Uterus (tissue), 4 donors: Measurements from ENCODE around the gene SMIM8. TPM values are rescaled to one million over a fixed set of nuclear protein-coding genes. Genes with fewer than 3 reads are reported as not detected.

Experiments
- DNase-seq, 2 donors: peaks; one replicate each; pipeline ENCODE4 v3.0.0-alpha.2; 2019 to 2020
- H3K27ac ChIP-seq, 2 donors: fragments of 200-600 bp; sonication (generic); 1 replicate in 1 of 2; 2 replicates in 1 of 2; pipeline ENCODE4 v1.5.1; 2016 to 2018
- H3K27me3 ChIP-seq, 2 donors: fragments of 200-600 bp; sonication (generic); one replicate each; pipeline ENCODE4 v1.5.1; 2018 to 2019; ENCODE audit warnings: control low read depth in 1 of 2
- H3K36me3 ChIP-seq, 2 donors: fragments of 200-600 bp; sonication (generic); one replicate each; pipeline ENCODE4 v1.5.1; 2019; ENCODE audit warnings: control low read depth in 1 of 2
- H3K4me1 ChIP-seq, 2 donors: fragments of 200-600 bp; sonication (generic); one replicate each; pipeline ENCODE4 v1.5.1; 2018 to 2019; ENCODE audit warnings: control low read depth in 1 of 2
- H3K4me3 ChIP-seq, 2 donors: fragments of 200-600 bp; sonication (generic); 1 replicate in 1 of 2; 2 replicates in 1 of 2; pipeline ENCODE4 v1.5.1; 2018 to 2019; ENCODE audit warnings: mild to moderate bottlenecking in 1 of 2
- H3K9me3 ChIP-seq, 2 donors: fragments of 200-600 bp; sonication (generic); one replicate each; pipeline ENCODE4 v1.5.1; 2019; ENCODE audit warnings: control low read depth in 1 of 2
- POLR2A ChIP-seq, 2 donors: fragments of 450-650 bp; IDR thresholded peaks; one replicate each; pipeline ENCODE4 v1.6.1; 2016; ENCODE audit warnings: antibody characterized with exemption in 2 of 2, mild to moderate bottlenecking in 1 of 2, moderate library complexity in 1 of 2
- intact Hi-C: fragments of 100-400 bp; cut with DNase I; formaldehyde crosslinking; loops from one replicate; pipeline ENCODE4 v1.15.1; 2023; ENCODE audit warnings: low total_unique reads
- total RNA-seq, 4 donors: library from RNA; depleted of rRNA in 3 of 4; stranded (reverse); fragments of >200 nt in 3 of 4; gene quantifications; one replicate each; pipeline versions ENCODE4 v1.1.0 to v1.2.4, GENCODE V29; 2014 to 2023
- TF ChIP-seq, protein P1 (sequence below), 4 experiments: fragments of 200-600 bp in 2 of 4; fragments of 450-650 bp in 2 of 4; sonication (generic) in 2 of 4; IDR thresholded peaks; one replicate each; pipeline ENCODE4 v1.5.1; 2016 to 2019; ENCODE audit warnings: antibody characterized with exemption in 4 of 4, mild to moderate bottlenecking in 2 of 4, moderate library complexity in 1 of 4
- donor health status: DM: yes; HTN: yes; CAD: no.

Gene SMIM8
- total RNA-seq, 4 donors from 2014 or later: 3.6 to 37.3 (median 15.8) TPM

DNA sequence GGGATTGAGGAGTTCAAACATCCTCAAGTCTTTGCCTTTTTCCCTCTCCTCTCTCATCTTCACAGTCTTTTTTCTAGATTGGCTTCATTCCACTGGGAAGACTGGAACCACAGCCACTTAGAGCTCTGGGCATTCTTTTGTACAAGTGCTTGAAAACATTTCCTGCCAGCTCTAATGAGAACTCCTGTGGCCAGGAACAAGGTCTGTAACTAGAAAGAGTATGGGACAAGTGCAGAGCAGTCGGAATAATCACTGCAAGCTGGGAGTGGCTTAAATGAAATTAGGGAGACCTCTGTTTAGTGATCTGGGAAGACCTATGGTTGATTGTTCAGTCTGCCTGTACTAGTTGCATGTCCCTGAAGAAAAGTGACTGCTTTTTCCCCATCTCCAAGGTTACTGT, 41.0 kb upstream of the SMIM8 start:
- no peak overlapping the region for H3K4me3 ChIP-seq
- H3K4me1 ChIP-seq: no peaks in the 10 kb centered on the region
- intact Hi-C loops: no loop called here
- no peaks in the 10 kb centered on the region for H3K36me3 ChIP-seq
- DNase-seq: no peak
- no peaks in the 10 kb centered on the region for H3K9me3 ChIP-seq
- no peaks in the 10 kb centered on the region for H3K27me3 ChIP-seq
- no peak for TF ChIP-seq POLR2A (IDR thresholded peaks at IDR 0.05)
- TF ChIP-seq, protein P1, sequence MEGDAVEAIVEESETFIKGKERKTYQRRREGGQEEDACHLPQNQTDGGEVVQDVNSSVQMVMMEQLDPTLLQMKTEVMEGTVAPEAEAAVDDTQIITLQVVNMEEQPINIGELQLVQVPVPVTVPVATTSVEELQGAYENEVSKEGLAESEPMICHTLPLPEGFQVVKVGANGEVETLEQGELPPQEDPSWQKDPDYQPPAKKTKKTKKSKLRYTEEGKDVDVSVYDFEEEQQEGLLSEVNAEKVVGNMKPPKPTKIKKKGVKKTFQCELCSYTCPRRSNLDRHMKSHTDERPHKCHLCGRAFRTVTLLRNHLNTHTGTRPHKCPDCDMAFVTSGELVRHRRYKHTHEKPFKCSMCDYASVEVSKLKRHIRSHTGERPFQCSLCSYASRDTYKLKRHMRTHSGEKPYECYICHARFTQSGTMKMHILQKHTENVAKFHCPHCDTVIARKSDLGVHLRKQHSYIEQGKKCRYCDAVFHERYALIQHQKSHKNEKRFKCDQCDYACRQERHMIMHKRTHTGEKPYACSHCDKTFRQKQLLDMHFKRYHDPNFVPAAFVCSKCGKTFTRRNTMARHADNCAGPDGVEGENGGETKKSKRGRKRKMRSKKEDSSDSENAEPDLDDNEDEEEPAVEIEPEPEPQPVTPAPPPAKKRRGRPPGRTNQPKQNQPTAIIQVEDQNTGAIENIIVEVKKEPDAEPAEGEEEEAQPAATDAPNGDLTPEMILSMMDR (IDR thresholded peaks at IDR 0.05): no peak
- no peak overlapping the region for H3K27ac ChIP-seq

DNA sequence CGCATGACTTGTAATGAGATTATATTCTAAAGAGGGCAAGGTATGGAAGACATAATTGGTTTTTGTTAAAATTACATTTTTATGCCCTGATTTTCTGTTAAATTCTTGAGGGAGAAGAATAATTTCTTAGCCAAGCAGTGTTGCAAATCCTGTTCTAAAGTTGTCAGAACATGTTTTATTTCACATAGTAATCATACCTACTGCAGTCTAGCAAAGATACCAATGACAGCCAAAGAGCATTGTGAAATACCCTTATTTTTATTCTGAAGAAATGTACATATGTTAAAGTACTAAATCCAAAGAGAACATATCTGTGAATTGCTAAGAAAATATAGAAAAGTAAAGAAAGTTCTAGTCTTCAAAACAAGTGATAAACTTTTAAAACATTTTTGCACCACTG, 39.6 kb upstream of the SMIM8 start:
- no peak overlapping the region for H3K27ac ChIP-seq
- no peaks in the 10 kb centered on the region for H3K9me3 ChIP-seq
- intact Hi-C loops: no loop called here
- H3K36me3 ChIP-seq: no peaks in the 10 kb centered on the region
- no peak overlapping the region for H3K4me3 ChIP-seq
- H3K4me1 ChIP-seq: no peaks in the 10 kb centered on the region
- DNase-seq: no peak
- TF ChIP-seq, protein P1 (IDR thresholded peaks at IDR 0.05): no peak
- no peak for TF ChIP-seq POLR2A (IDR thresholded peaks at IDR 0.05)
- no peaks in the 10 kb centered on the region for H3K27me3 ChIP-seq

DNA sequence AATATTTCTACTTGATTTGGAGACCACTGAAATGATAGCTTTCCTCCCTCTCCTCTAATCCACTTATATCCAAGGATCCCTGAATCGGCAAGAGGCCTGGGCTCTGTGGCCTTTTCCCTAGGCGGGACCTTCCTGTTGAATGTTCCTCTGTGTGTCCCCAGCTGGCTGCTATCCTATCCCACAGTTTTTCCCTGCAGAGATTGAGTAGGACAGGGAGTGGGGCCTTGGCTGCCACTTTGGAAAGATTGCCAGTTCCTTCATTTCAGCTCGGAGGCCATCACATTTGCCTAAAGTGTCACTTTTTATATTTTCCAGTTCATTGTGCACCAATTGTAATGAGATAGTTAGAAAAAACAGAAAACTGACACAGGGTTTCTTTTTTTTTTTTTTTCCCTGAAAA, 38.9 kb upstream of the SMIM8 start:
- intact Hi-C loops: no loop called here
- Histone ChIP-seq H3K9me3 (no peaks in the 10 kb centered on the region), H3K27me3 (no peaks in the 10 kb centered on the region), H3K4me1 (no peaks in the 10 kb centered on the region), H3K36me3 (no peaks in the 10 kb centered on the region), H3K4me3 (no peak overlapping the region), H3K27ac (no peak overlapping the region)
- TF ChIP-seq, protein P1 (IDR thresholded peaks at IDR 0.05): no peak
- no peak for TF ChIP-seq POLR2A (IDR thresholded peaks at IDR 0.05)
- no peak for DNase-seq

DNA sequence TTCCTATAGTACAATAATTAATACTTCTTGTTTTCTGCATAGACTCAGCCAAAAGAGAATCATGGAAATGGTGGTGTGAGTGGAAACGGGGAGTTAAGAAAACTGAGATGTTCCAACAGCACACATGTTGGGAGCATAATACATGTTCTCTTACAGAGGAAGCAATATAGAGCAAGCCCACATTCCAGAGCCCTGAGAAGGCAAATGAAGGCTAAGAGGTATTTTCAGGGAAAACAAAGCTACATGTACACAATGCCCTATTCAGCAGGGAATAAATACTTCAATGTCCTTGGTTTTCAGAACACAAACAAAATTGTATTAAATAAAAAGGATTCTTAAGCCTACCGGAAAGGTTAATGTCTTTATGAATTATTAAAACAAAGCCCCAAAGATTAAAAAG, 35.1 kb upstream of the SMIM8 start:
- TF ChIP-seq, protein P1 (IDR thresholded peaks at IDR 0.05): no peak
- no peak for TF ChIP-seq POLR2A (IDR thresholded peaks at IDR 0.05)
- DNase-seq: no peak
- H3K27me3 ChIP-seq: no peaks in the 10 kb centered on the region

DNA sequence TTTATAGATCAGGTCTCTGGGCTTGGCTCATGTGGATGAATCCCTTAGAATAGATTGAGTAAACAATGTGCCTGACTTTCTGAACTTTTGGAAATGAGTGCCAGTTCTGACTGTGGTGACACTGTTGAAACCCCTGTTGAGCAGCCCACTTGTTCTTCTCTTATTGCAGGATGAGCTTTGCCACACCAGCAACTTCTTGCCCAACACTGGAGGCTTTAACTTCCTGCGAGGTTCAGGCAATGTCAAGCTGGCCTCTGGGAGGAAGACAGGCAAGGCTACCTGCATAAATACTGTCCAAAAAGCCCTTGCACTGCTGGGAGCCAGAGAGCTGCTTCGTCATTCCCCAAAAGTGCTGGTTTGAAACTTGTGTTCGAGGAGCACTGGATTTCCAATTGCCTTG, 32.8 kb upstream of the SMIM8 start:
- Histone ChIP-seq H3K27me3 (no peaks in the 10 kb centered on the region), H3K4me1 (no peaks in the 10 kb centered on the region), H3K9me3 (no peaks in the 10 kb centered on the region), H3K27ac (no peak overlapping the region), H3K4me3 (no peak overlapping the region), H3K36me3 (no peaks in the 10 kb centered on the region)
- DNase-seq: no peak
- intact Hi-C loops: no loop called here
- TF ChIP-seq, protein P1 (IDR thresholded peaks at IDR 0.05): no peak
- no peak for TF ChIP-seq POLR2A (IDR thresholded peaks at IDR 0.05)

More for the DNA sequence above, 35.1 kb upstream of the SMIM8 start:
- no peak overlapping the region for H3K4me3 ChIP-seq
- intact Hi-C loops: no loop called here
- no peaks in the 10 kb centered on the region for H3K36me3 ChIP-seq
- H3K27ac ChIP-seq: no peak overlapping the region
- H3K4me1 ChIP-seq: no peaks in the 10 kb centered on the region
- no peaks in the 10 kb centered on the region for H3K9me3 ChIP-seq
